ENCODE data around the gene PIGU. TPM values are rescaled to one million over a fixed set of nuclear protein-coding genes. Genes with fewer than 3 reads are reported as not detected.
"Not testable (repeated sequence)": the region's sequence is repeated elsewhere in the genome, so short reads cannot be mapped to it uniquely, and the experiment has no call there.

The PIGU gene
- total RNA-seq, 4 donors from 2014 or later = 12.8 to 14.1 (median 13.7) TPM

DNA sequence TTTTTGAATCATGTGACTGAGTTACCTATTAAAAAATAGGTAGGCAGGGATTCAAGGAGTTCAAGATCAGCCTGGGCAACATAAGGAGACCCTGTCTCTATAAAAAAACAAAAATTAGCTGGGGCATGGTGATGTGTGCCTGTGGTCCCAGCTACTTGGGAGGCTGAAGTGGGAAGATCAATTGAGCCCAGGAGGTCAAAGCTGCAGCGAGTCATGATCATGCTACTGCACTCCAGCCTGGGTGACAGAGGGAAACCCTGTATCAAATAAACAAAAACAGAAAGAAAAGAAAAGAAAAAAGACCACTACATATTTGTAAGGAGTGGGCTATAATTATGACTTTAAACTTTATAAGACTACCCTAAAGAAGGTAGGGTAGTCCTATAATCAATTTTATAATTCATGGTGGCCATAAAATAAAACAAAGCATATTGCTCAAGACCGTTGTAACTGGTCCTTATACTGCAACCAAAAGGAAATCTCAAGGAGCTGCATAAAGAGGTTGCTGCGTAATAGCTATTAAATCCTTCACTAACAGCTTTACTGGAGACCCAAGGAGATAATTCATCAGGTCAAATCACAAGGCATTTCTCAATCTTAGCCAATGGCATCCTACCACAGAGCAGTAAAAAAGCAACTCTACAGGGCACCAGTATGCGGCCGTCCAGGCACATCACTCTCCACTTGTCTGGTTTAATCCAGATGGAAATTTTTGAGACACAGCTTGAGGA is 13.5 kb downstream of the PIGU start:
- intact Hi-C loops (cut with DNase I; ENCODE audit: low total_unique reads) = no loop called here
- H3K36me3 ChIP-seq = no peaks in the 10 kb centered on the region
- H3K9me3 ChIP-seq = no peaks in the 10 kb centered on the region
- H3K27me3 ChIP-seq = no peaks in the 10 kb centered on the region
- DNase-seq (no peak), ATAC-seq (no peak)
- no peak overlapping the region for H3K27ac ChIP-seq
- no peak overlapping the region for H3K4me3 ChIP-seq
- in situ Hi-C loops (cut with MboI; ENCODE audit: low sequenced_read_pairs in 4 of 4) = no loop called here
- no peak for TF ChIP-seq POLR2A (IDR thresholded peaks at IDR 0.05)
- TF ChIP-seq, protein P1, sequence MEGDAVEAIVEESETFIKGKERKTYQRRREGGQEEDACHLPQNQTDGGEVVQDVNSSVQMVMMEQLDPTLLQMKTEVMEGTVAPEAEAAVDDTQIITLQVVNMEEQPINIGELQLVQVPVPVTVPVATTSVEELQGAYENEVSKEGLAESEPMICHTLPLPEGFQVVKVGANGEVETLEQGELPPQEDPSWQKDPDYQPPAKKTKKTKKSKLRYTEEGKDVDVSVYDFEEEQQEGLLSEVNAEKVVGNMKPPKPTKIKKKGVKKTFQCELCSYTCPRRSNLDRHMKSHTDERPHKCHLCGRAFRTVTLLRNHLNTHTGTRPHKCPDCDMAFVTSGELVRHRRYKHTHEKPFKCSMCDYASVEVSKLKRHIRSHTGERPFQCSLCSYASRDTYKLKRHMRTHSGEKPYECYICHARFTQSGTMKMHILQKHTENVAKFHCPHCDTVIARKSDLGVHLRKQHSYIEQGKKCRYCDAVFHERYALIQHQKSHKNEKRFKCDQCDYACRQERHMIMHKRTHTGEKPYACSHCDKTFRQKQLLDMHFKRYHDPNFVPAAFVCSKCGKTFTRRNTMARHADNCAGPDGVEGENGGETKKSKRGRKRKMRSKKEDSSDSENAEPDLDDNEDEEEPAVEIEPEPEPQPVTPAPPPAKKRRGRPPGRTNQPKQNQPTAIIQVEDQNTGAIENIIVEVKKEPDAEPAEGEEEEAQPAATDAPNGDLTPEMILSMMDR (IDR thresholded peaks at IDR 0.05 in 4 of 5, conservative IDR thresholded peaks at IDR 0.05 in 1 of 5) = no peak
- H3K4me1 ChIP-seq = no peaks in the 10 kb centered on the region

DNA sequence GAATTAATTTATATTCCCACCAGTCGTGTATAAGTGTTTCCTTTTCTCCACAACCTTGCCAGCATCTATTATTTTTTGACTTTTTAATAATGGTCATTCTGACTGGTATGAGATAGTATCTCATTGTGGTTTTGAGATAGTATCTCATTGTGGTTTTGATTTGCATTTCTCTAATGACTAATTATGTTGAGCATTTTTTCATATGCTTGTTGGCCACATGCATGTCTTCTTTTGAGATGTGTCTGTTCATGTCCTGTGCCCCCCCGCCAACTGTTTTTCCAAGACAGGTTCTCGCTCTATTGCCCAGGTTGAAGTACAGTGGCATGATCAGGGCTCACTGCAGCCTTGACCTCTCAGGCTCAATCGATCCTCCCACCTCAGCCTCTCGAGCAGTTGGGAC is 15.1 kb downstream of the PIGU start:
- H3K4me1 ChIP-seq; intact Hi-C loops (cut with DNase I; ENCODE audit: low total_unique reads); H3K27ac ChIP-seq; H3K36me3 ChIP-seq; H3K27me3 ChIP-seq; H3K4me3 ChIP-seq; in situ Hi-C loops (cut with MboI; ENCODE audit: low sequenced_read_pairs in 4 of 4); ATAC-seq; DNase-seq; H3K9me3 ChIP-seq: not testable (repeated sequence)

DNA sequence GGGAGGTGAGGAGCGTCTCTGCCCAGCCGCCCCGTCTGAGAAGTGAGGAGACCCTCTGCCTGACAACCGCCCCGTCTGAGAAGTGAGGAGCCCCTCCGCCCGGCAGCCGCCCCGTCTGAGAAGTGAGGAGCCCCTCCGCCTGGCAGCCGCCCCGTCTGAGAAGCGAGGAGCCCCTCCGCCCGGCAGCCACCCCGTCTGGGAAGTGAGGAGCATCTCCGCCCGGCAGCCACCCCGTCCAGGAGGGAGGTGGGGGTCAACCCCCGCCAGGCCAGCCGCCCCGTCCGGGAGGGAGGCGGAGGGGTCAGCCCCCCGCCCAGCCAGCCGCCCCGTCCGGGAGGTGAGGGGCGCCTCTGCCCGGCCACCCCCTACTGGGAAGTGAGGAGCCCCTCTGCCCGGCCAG is 18.2 kb downstream of the PIGU start:
- H3K4me3 ChIP-seq; in situ Hi-C loops (cut with MboI; ENCODE audit: low sequenced_read_pairs in 4 of 4); H3K27ac ChIP-seq; DNase-seq; ATAC-seq; H3K36me3 ChIP-seq; intact Hi-C loops (cut with DNase I; ENCODE audit: low total_unique reads); H3K9me3 ChIP-seq; H3K4me1 ChIP-seq; H3K27me3 ChIP-seq: not testable (repeated sequence)

DNA sequence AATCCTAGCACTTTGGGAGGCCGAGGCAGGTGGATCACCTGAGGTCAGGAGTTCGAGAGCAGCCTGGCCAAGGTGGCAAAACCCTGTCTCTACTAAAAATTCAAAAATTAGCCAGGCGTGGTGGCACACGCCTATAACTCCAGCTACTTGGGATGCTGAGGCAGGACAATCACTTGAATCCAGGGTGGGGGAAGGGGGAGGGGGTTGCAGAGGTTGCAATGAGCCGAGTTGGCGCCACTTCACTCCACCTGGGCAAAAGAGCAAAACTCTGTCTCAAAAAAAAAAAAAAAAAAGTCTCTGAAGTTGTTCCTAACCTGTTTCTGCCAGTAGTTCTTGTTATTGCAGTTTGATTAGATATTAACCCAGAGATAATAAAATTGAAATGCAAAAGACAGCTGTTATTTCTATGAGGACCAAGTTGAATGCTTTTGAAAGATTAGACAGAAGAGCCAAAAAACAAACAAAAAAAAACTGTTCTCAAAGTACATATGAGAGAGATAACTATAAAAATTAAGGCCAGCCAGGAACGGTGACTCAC is 22.6 kb downstream of the PIGU start:
- peaks cover 0 to 4% of the 10 kb centered on the region in 2 donors for H3K36me3 ChIP-seq
- no peak for DNase-seq
- intact Hi-C loops (cut with DNase I; ENCODE audit: low total_unique reads) = no loop called here
- H3K27me3 ChIP-seq = no peaks in the 10 kb centered on the region
- no peak overlapping the region for H3K4me3 ChIP-seq
- no peaks in the 10 kb centered on the region for H3K9me3 ChIP-seq
- no peak for ATAC-seq
- no peak overlapping the region for H3K27ac ChIP-seq
- no peak for TF ChIP-seq POLR2A (IDR thresholded peaks at IDR 0.05)
- TF ChIP-seq, protein P1 (IDR thresholded peaks at IDR 0.05 in 4 of 5, conservative IDR thresholded peaks at IDR 0.05 in 1 of 5) = no peak
- no peaks in the 10 kb centered on the region for H3K4me1 ChIP-seq
- in situ Hi-C loops (cut with MboI; ENCODE audit: low sequenced_read_pairs in 4 of 4) = no loop called here

DNA sequence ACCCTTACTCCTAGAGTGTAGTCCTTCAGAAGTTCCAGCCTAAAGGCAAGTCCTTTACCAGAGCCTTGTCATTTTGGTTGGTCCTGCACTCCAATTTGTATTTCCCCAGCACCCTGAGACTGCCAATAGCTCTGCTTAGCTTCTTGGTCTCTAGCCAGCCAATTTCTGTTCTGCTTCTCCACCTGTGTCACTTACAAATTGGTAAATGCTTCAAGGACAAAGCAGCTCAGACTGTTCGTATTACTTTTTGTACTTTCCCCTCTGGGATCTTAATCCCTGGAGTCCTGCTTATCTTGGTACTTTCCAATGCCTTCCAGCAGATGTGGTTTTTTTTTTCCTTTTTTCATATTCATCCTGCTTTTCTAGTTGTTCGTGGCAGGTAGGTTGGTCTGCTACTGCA is 25.7 kb downstream of the PIGU start:
- Histone ChIP-seq H3K27ac (no peak overlapping the region), H3K9me3 (no peaks in the 10 kb centered on the region), H3K4me1 (no peaks in the 10 kb centered on the region), H3K4me3 (no peak overlapping the region), H3K36me3 (peaks cover 0 to 4% of the 10 kb centered on the region in 2 donors), H3K27me3 (no peaks in the 10 kb centered on the region)
- no peak for TF ChIP-seq POLR2A (IDR thresholded peaks at IDR 0.05)
- TF ChIP-seq, protein P1 (IDR thresholded peaks at IDR 0.05 in 4 of 5, conservative IDR thresholded peaks at IDR 0.05 in 1 of 5) = no peak
- DNase-seq (no peak), ATAC-seq (no peak)
- in situ Hi-C loops (cut with MboI; ENCODE audit: low sequenced_read_pairs in 4 of 4) (no loop called here), intact Hi-C loops (cut with DNase I; ENCODE audit: low total_unique reads) (no loop called here)

All from gastrocnemius medialis (tissue), 4 donors.